Uterus (tissue), 2 donors: ENCODE data around the gene SHB.

Source experiments
- POLR2A ChIP-seq, 2 donors: fragments of 450-650 bp; IDR thresholded peaks; one replicate each; pipeline ENCODE4 v1.6.1; 2016; ENCODE audit warnings: antibody characterized with exemption in 2 of 2, mild to moderate bottlenecking in 1 of 2, moderate library complexity in 1 of 2
- TF ChIP-seq, protein P1 (sequence below), 4 experiments: fragments of 200-600 bp in 2 of 4; fragments of 450-650 bp in 2 of 4; sonication (generic) in 2 of 4; IDR thresholded peaks; one replicate each; pipeline ENCODE4 v1.5.1; 2016 to 2019; ENCODE audit warnings: antibody characterized with exemption in 4 of 4, mild to moderate bottlenecking in 2 of 4, moderate library complexity in 1 of 4

DNA sequence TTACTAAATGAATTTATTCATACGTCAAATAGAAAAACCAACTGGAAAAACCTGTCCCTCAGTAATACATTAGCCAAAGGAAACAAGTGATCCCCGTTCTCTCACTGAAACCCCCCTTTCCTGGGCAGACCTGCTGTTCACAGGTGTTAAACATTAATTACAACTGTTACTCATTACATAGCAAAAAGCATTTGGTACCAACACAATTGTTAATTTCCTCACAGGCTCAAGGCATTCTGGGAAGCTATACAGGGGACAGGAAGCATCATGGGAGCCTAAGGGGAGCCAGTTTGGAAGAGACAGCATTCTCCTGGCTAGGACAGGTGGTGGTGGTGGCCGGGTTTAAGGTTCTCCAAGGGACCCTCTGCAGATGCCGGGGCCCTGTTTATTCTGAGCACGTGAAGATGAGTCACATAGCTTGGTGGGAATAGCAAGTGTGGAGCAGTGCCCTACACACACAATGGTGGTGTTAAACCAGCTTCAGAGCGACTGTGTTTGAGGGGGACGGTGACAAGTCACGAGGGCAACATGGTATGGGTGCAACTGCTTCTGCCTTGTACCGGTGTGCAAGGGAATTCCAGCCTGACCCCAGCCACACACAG lies 102.5 kb downstream of the SHB start:
- TF ChIP-seq, protein P1, sequence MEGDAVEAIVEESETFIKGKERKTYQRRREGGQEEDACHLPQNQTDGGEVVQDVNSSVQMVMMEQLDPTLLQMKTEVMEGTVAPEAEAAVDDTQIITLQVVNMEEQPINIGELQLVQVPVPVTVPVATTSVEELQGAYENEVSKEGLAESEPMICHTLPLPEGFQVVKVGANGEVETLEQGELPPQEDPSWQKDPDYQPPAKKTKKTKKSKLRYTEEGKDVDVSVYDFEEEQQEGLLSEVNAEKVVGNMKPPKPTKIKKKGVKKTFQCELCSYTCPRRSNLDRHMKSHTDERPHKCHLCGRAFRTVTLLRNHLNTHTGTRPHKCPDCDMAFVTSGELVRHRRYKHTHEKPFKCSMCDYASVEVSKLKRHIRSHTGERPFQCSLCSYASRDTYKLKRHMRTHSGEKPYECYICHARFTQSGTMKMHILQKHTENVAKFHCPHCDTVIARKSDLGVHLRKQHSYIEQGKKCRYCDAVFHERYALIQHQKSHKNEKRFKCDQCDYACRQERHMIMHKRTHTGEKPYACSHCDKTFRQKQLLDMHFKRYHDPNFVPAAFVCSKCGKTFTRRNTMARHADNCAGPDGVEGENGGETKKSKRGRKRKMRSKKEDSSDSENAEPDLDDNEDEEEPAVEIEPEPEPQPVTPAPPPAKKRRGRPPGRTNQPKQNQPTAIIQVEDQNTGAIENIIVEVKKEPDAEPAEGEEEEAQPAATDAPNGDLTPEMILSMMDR (IDR thresholded peaks at IDR 0.05), result no peak
- no peak for TF ChIP-seq POLR2A (IDR thresholded peaks at IDR 0.05)
